Progenitor cell of endocrine pancreas (in vitro differentiated cells): ENCODE measurements around the gene GAL3ST3. TPM values are rescaled to one million over a fixed set of nuclear protein-coding genes. Genes with fewer than 3 reads are reported as not detected.
"Not testable (repeated sequence)": the region's sequence is repeated elsewhere in the genome, so short reads cannot be mapped to it uniquely, and the experiment has no call there.

Experiments
- DNase-seq: peaks from one replicate; pipeline ENCODE4 v3.0.0; 2021; ENCODE audit warnings: low spot score; ENCODE audit not compliant: unreplicated experiment
- H3K27ac Mint-ChIP-seq: 2 replicates; pipeline ENCODE4 v1.8.0; 2021; ENCODE audit warnings: mild to moderate bottlenecking, moderate library complexity, mixed read lengths
- H3K27me3 Mint-ChIP-seq: 2 replicates; pipeline ENCODE4 v1.8.0; 2021; ENCODE audit warnings: mixed read lengths
- H3K36me3 Mint-ChIP-seq: 2 replicates; pipeline ENCODE4 v1.8.0; 2022; ENCODE audit warnings: mixed read lengths; ENCODE audit not compliant: insufficient read depth
- H3K4me1 Mint-ChIP-seq: 2 replicates; pipeline ENCODE4 v1.8.0; 2021; ENCODE audit warnings: low read depth, mixed read lengths
- H3K4me3 Mint-ChIP-seq: 2 replicates; pipeline ENCODE4 v1.8.0; 2021; ENCODE audit warnings: low read depth, mild to moderate bottlenecking, moderate library complexity, mixed read lengths
- H3K9me3 Mint-ChIP-seq: 2 replicates; pipeline ENCODE4 v1.8.0; 2021; ENCODE audit warnings: low read depth, mixed read lengths
- CTCF ChIP-seq: fragments of 200-600 bp; sonication (generic); IDR thresholded peaks from one replicate; pipeline ENCODE4 v1.5.0; 2021; ENCODE audit warnings: antibody characterized with exemption, mild to moderate bottlenecking; ENCODE audit not compliant: unreplicated experiment
- total RNA-seq: library from RNA; stranded (reverse); gene quantifications from 2 replicates; pipeline ENCODE4 v1.2.1, GENCODE V29; 2021

Gene GAL3ST3
- total RNA-seq, 1 donor from 2014 or later: 3.9 TPM

DNA sequence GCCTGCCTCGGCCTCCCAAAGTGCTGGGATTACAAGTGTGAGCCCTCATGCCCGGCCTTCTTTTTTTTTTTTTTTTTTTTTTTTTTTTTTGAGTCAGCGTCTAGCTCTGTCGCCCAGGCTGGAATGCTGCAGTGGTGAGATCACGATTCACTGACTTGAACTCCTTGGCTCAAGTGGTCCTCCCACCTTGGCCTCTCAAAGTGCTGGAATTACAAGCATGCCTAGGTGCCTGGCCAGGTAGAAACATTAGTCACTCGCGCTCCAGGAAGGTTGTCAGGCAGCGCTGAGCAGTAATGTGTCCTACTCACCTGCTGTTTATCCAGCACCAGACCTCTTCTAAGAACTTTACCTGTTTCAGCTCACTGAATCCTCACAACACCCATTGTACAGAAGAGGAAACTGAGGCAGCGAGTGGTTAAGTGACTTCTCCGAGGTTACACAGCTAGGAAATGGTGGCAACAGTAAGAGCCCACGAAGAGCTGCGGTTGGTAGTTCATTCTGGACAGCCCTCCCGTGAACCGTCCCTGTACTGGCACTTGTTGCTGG, 37.6 kb downstream of the GAL3ST3 start:
- Mint-ChIP-seq H3K27ac (no peak overlapping the region), H3K4me3 (no peak overlapping the region), H3K36me3 (no peaks in the 10 kb centered on the region), H3K27me3 (peaks cover 21% of the 10 kb centered on the region), H3K9me3 (no peaks in the 10 kb centered on the region), H3K4me1 (no peaks in the 10 kb centered on the region)
- no peak for DNase-seq
- no peak for TF ChIP-seq CTCF

DNA sequence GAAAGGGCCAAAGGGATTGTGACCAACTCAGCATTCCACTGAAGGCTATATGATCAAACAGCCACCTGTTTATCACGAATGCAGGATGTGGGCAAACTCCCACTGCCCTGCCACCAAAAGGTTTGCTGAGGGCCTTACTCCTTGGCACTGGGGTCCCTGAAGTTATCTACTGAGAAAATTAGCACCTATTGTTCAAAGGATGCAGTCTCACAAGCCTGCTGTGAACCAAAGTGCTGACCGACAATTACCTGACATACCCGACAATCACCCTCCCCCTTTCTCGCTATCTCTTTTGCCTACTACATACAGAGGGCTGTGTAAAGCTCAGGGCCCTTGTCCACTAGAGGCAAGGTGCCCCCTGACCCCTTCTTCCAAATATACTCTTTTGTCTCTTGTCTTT, 38.9 kb downstream of the GAL3ST3 start:
- peaks cover 21% of the 10 kb centered on the region for H3K27me3 Mint-ChIP-seq
- H3K27ac Mint-ChIP-seq, H3K9me3 Mint-ChIP-seq, H3K36me3 Mint-ChIP-seq, H3K4me3 Mint-ChIP-seq, DNase-seq, H3K4me1 Mint-ChIP-seq: not testable (repeated sequence)

DNA sequence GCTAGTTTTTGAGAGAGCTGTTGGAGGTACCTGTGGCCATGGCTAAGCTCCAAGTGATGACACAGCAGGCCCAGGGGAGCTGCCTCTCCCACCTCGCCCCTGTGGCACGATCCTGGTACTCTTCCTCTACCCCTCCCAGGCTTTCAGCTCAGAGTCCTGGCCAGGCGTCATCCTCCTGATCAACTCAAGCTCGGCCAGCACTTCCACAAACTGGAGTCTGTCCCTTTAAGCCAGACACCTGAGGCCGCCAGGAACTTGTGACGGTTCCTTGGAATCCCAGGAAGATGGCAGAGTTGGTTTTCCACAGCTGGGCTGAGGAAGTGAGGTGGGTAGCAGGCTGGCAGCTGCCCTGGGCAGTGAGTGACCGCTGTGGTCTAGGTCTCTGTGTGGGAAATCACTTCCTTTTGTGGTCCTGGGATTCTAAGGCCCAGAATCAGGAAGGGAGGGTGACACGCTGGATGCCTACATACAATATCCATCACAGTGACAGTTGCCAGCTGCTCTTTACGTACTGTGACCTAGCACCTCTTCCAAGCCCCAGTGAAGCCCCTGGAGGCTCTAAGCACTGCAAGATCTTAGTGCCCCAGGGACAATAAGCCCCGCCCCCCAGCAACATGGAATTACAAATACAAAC, 40.4 kb downstream of the GAL3ST3 start:
- peaks cover under 1% of the 10 kb centered on the region for H3K4me1 Mint-ChIP-seq
- H3K4me3 Mint-ChIP-seq: no peak overlapping the region
- no peak overlapping the region for H3K27ac Mint-ChIP-seq
- DNase-seq: no peak
- TF ChIP-seq CTCF: no peak
- peaks cover 21% of the 10 kb centered on the region for H3K27me3 Mint-ChIP-seq
- no peaks in the 10 kb centered on the region for H3K9me3 Mint-ChIP-seq
- peaks cover 1% of the 10 kb centered on the region for H3K36me3 Mint-ChIP-seq

GRCh38 chr11:66008095-66008467, 40.9 kb downstream of the GAL3ST3 start:
- no peaks in the 10 kb centered on the region for H3K9me3 Mint-ChIP-seq
- TF ChIP-seq CTCF: no peak
- H3K27ac Mint-ChIP-seq: no peak overlapping the region
- DNase-seq: no peak
- H3K4me3 Mint-ChIP-seq: no peak overlapping the region
- peaks cover 6% of the 10 kb centered on the region for H3K4me1 Mint-ChIP-seq
- H3K36me3 Mint-ChIP-seq: peaks cover 1% of the 10 kb centered on the region
- peaks cover 18% of the 10 kb centered on the region for H3K27me3 Mint-ChIP-seq

- DNase-seq: no peak
- peaks cover 1% of the 10 kb centered on the region for H3K36me3 Mint-ChIP-seq
- no peak for TF ChIP-seq CTCF
- H3K9me3 Mint-ChIP-seq: no peaks in the 10 kb centered on the region
- no peak overlapping the region for H3K27ac Mint-ChIP-seq
- H3K4me1 Mint-ChIP-seq: peaks cover 10% of the 10 kb centered on the region
- H3K27me3 Mint-ChIP-seq: peaks cover 18% of the 10 kb centered on the region
- H3K4me3 Mint-ChIP-seq: no peak overlapping the region
Observed at GRCh38 chr11:66007201-66007634, 41.7 kb downstream of the GAL3ST3 start.

DNA sequence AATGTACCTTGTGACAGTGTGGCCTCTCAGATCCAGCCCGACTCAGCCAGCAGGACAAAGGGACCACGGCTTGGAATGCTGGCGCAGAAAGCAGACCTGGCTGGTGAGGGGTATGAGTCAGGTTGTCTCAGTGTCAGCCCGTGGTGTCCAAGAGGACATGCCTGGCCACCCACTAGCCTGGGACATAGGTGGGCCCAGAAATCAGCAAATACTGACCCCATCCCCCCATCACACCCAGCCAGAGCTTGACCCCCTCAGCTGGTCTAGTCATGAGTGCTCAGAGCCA, 42.1 kb downstream of the GAL3ST3 start:
- Mint-ChIP-seq H3K36me3 (peaks cover 1% of the 10 kb centered on the region), H3K4me1 (peaks cover 12% of the 10 kb centered on the region), H3K27ac (no peak overlapping the region), H3K27me3 (peaks cover 18% of the 10 kb centered on the region), H3K9me3 (no peaks in the 10 kb centered on the region), H3K4me3 (no peak overlapping the region)
- TF ChIP-seq CTCF: no peak
- no peak for DNase-seq
